H1 (cell line): Measurements from ENCODE around the gene RRP12. TPM values are rescaled to one million over a fixed set of nuclear protein-coding genes. Genes with fewer than 3 reads are reported as not detected.

ENCODE experiments used
- CTCF ChIA-PET: fragments of 300-600 bp; sonication (Branson Sonifier 250); formaldehyde crosslinking; loops from one replicate; lab custom pipeline; 2021; ENCODE audit not compliant: partially characterized antibody; lab: Charles Lee
- POLR2A ChIA-PET: fragments of 300-600 bp; sonication (Branson Sonifier 250); formaldehyde crosslinking; loops from one replicate; lab custom pipeline; 2021; ENCODE audit warnings: inconsistent platforms; ENCODE audit not compliant: partially characterized antibody; lab: Charles Lee
- DNase-seq, 2 experiments: peaks; one replicate each; pipeline versions ENCODE4 v3.0.0 to v3.0.0-alpha.2; 2010 to 2022; ENCODE audit warnings: low spot score in 2 of 2, low read depth in 1 of 2, mixed read lengths in 1 of 2
- FAIRE-seq: peaks from 2 replicates; lab custom pipeline; 2011; peaks lifted over from hg19 to GRCh38; lab: Jason Lieb, UNC
- H2AFZ ChIP-seq: 2 replicates; pipeline ENCODE4 v1.8.1; 2012; ENCODE audit warnings: low read length, inconsistent platforms
- H2AK5ac ChIP-seq: 2 replicates; pipeline ENCODE4 v1.6.1; 2013; ENCODE audit warnings: low read depth, low read length
- H2BK120ac ChIP-seq: replicated peaks from 2 replicates; pipeline ENCODE3; 2013; ENCODE audit warnings: low read depth, low read length, inconsistent platforms
- H2BK12ac ChIP-seq: 2 replicates; pipeline ENCODE4 v1.6.1; 2013; ENCODE audit warnings: low read depth, low read length
- H2BK15ac ChIP-seq: 2 replicates; pipeline ENCODE4 v1.6.1; 2013; ENCODE audit warnings: low read length
- H2BK20ac ChIP-seq: 2 replicates; pipeline ENCODE4 v1.6.1; 2013; ENCODE audit warnings: low read length
- H2BK5ac ChIP-seq: 2 replicates; pipeline ENCODE4 v1.6.1; 2013; ENCODE audit warnings: low read depth, low read length
- H3K14ac ChIP-seq: 2 replicates; pipeline ENCODE4 v1.6.1; 2013; ENCODE audit warnings: inconsistent platforms; ENCODE audit not compliant: insufficient read length
- H3K18ac ChIP-seq: 2 replicates; pipeline ENCODE4 v1.6.1; 2013; ENCODE audit warnings: low read length; ENCODE audit errors: extremely low read depth
- H3K23ac ChIP-seq: 2 replicates; pipeline ENCODE4 v1.6.1; 2013; ENCODE audit warnings: inconsistent platforms; ENCODE audit not compliant: insufficient read length
- H3K23me2 ChIP-seq: 2 replicates; pipeline ENCODE4 v1.6.1; 2013; ENCODE audit warnings: low read depth, low read length
- H3K27ac ChIP-seq: 2 replicates; pipeline ENCODE4 v1.6.1; 2011; ENCODE audit warnings: low read depth, low read length, inconsistent platforms
- H3K27me3 ChIP-seq, 4 experiments: replicated peaks in 1 of 4; 1 replicate in 1 of 4; 2 replicates in 3 of 4; pipeline versions ENCODE4 v1.6.1 to v1.8.1; 2011 to 2013; ENCODE audit warnings: low read length in 3 of 4, mild to moderate bottlenecking in 3 of 4, inconsistent platforms in 2 of 4, mixed read lengths in 2 of 4, moderate library complexity in 1 of 4; ENCODE audit not compliant: control insufficient read depth in 3 of 4, insufficient read depth in 3 of 4; ENCODE audit errors: extremely low read depth in 1 of 4
- H3K36me3 ChIP-seq, 4 experiments: 2 replicates each; pipeline versions ENCODE4 v1.6.1 to v1.8.1; 2011 to 2013; ENCODE audit warnings: mild to moderate bottlenecking in 4 of 4, low read length in 3 of 4, moderate library complexity in 2 of 4, control low read depth in 1 of 4, inconsistent platforms in 1 of 4; ENCODE audit not compliant: insufficient read depth in 4 of 4, control insufficient read depth in 2 of 4
- H3K4ac ChIP-seq: replicated peaks from 2 replicates; pipeline ENCODE3; 2013; ENCODE audit warnings: low read length, low read depth, mixed read lengths, inconsistent platforms; ENCODE audit not compliant: insufficient read length
- H3K4me1 ChIP-seq, 4 experiments: replicated peaks in 1 of 4; 1 replicate in 1 of 4; 2 replicates in 3 of 4; pipeline versions ENCODE4 v1.6.1 to v1.8.1; 2011 to 2013; ENCODE audit warnings: low read length in 3 of 4, inconsistent platforms in 2 of 4, mixed read lengths in 1 of 4; ENCODE audit not compliant: insufficient read depth in 4 of 4, control insufficient read depth in 3 of 4
- H3K4me2 ChIP-seq, 2 experiments: 2 replicates each; pipeline versions ENCODE4 v1.6.1 to v1.8.1; 2011 to 2013; ENCODE audit warnings: low read depth in 2 of 2, low read length in 2 of 2, control low read depth in 1 of 2, inconsistent platforms in 1 of 2, mild to moderate bottlenecking in 1 of 2; ENCODE audit not compliant: insufficient read depth in 1 of 2
- H3K4me3 ChIP-seq, 4 experiments: fragments of 200-600, 300-600 bp in 1 of 4; sonication (generic), shearing (Covaris generic), sonication (Bioruptor Twin) in 1 of 4; 2 replicates each; pipeline versions ENCODE4 v1.5.1 to v1.8.1; 2011 to 2016; ENCODE audit warnings: low read length in 4 of 4, low read depth in 3 of 4, control low read depth in 2 of 4, inconsistent platforms in 2 of 4, mild to moderate bottlenecking in 2 of 4, mixed read lengths in 1 of 4, moderate library complexity in 1 of 4; ENCODE audit not compliant: insufficient read depth in 2 of 4; ENCODE audit errors: extremely low read depth in 1 of 4
- H3K56ac ChIP-seq: replicated peaks from 2 replicates; pipeline ENCODE3; 2013; ENCODE audit warnings: low read depth, mild to moderate bottlenecking, mixed read lengths, low read length, inconsistent platforms; ENCODE audit not compliant: insufficient read length
- H3K79me1 ChIP-seq: 2 replicates; pipeline ENCODE4 v1.6.1; 2013; ENCODE audit warnings: low read depth, low read length, control low read depth
- H3K79me2 ChIP-seq, 2 experiments: 2 replicates each; pipeline versions ENCODE4 v1.6.1 to v1.8.1; 2012 to 2013; ENCODE audit warnings: low read length in 2 of 2, mild to moderate bottlenecking in 2 of 2, inconsistent platforms in 1 of 2; ENCODE audit not compliant: insufficient read depth in 2 of 2, control insufficient read depth in 1 of 2
- H3K9ac ChIP-seq, 4 experiments: replicated peaks in 1 of 4; 1 replicate in 1 of 4; 2 replicates in 3 of 4; pipeline versions ENCODE4 v1.6.1 to v1.8.1; 2011 to 2013; ENCODE audit warnings: low read depth in 3 of 4, low read length in 3 of 4, control low read depth in 2 of 4, mild to moderate bottlenecking in 2 of 4, moderate library complexity in 2 of 4, inconsistent platforms in 1 of 4; ENCODE audit errors: extremely low read depth in 1 of 4
- H3K9me3 ChIP-seq, 2 experiments: 2 replicates each; pipeline versions ENCODE4 v1.6.1 to v1.8.1; 2012 to 2013; ENCODE audit warnings: mild to moderate bottlenecking in 2 of 2, moderate library complexity in 2 of 2, control low read depth in 1 of 2, inconsistent platforms in 1 of 2, low read depth in 1 of 2, low read length in 1 of 2, mixed read lengths in 1 of 2; ENCODE audit not compliant: insufficient read depth in 2 of 2
- H4K20me1 ChIP-seq, 2 experiments: replicated peaks in 1 of 2; 2 replicates each; pipeline versions ENCODE3 to v1.8.1; 2011 to 2013; ENCODE audit warnings: inconsistent platforms in 2 of 2, low read length in 2 of 2, mild to moderate bottlenecking in 1 of 2; ENCODE audit not compliant: insufficient read depth in 2 of 2, control insufficient read depth in 1 of 2
- H4K5ac ChIP-seq: 2 replicates; pipeline ENCODE4 v1.6.1; 2013; ENCODE audit warnings: low read length, low read depth, mixed read lengths, inconsistent platforms; ENCODE audit not compliant: insufficient read length
- H4K8ac ChIP-seq: 2 replicates; pipeline ENCODE4 v1.8.0; 2013; ENCODE audit warnings: mild to moderate bottlenecking, moderate library complexity, low read length, inconsistent platforms; ENCODE audit not compliant: insufficient read depth; ENCODE audit errors: extremely low read depth
- H4K91ac ChIP-seq: replicated peaks from 2 replicates; pipeline ENCODE3; 2013; ENCODE audit warnings: low read length, mixed read lengths, inconsistent platforms; ENCODE audit not compliant: insufficient read length
- BACH1 ChIP-seq: IDR thresholded peaks from 2 replicates; pipeline ENCODE4 v1.6.1; 2012; ENCODE audit warnings: low read length, improper control_type of control experiment
- BCL11A ChIP-seq, 2 experiments: IDR thresholded peaks; one replicate each; pipeline ENCODE4 v1.6.1; 2011; ENCODE audit warnings: low read depth in 2 of 2, low read length in 2 of 2, mild to moderate bottlenecking in 2 of 2
- CBX5 ChIP-seq: fragments of 300-800, 300-1000 bp; sonication (generic); IDR thresholded peaks from 2 replicates; pipeline ENCODE4 v1.7.1; 2016; ENCODE audit warnings: antibody characterized with exemption, low read length, low read depth
- CHD1 ChIP-seq: IDR thresholded peaks from 2 replicates; pipeline ENCODE4 v1.6.1; 2012; ENCODE audit warnings: low read depth, low read length, improper control_type of control experiment
- CREB1 ChIP-seq: IDR thresholded peaks from 2 replicates; pipeline ENCODE4 v1.6.1; 2012; ENCODE audit warnings: inconsistent platforms
- CTBP2 ChIP-seq: IDR thresholded peaks from 2 replicates; pipeline ENCODE4 v1.7.0; 2011; ENCODE audit warnings: borderline replicate concordance, mild to moderate bottlenecking, moderate library complexity, mixed read lengths, low read length; ENCODE audit not compliant: insufficient read depth, insufficient read length
- EGR1 ChIP-seq: IDR thresholded peaks from 2 replicates; pipeline ENCODE4 v1.6.1; 2011; ENCODE audit warnings: low read depth, low read length, borderline replicate concordance
- GABPA ChIP-seq: IDR thresholded peaks from 2 replicates; pipeline ENCODE4 v1.6.1; 2011; ENCODE audit warnings: mild to moderate bottlenecking, low read length, moderate library complexity, borderline replicate concordance; ENCODE audit not compliant: insufficient read depth
- SAP30 ChIP-seq: fragments of 300-600 bp; sonication (generic); IDR thresholded peaks from 2 replicates; pipeline ENCODE4 v1.7.1; 2012; ENCODE audit warnings: low read length, moderate library complexity, mild to moderate bottlenecking, inconsistent platforms; ENCODE audit not compliant: insufficient read depth, insufficient replicate concordance
- SIN3A ChIP-seq, 2 experiments: IDR thresholded peaks in 1 of 2; conservative IDR thresholded peaks in 1 of 2; 2 replicates each; pipeline ENCODE4 v1.6.1; 2011 to 2012; ENCODE audit warnings: low read length in 2 of 2, improper control_type of control experiment in 1 of 2, low read depth in 1 of 2, mild to moderate bottlenecking in 1 of 2
- SIX5 ChIP-seq: IDR thresholded peaks from 2 replicates; pipeline ENCODE4 v1.6.1; 2011; ENCODE audit warnings: mild to moderate bottlenecking, low read depth, low read length
- TAF7 ChIP-seq: optimal IDR thresholded peaks from 2 replicates; pipeline ENCODE3; 2011; ENCODE audit warnings: low read depth, mild to moderate bottlenecking, inconsistent platforms, low read length, moderate library complexity, borderline replicate concordance
- TCF12 ChIP-seq: IDR thresholded peaks from 2 replicates; pipeline ENCODE4 v1.6.1; 2011; ENCODE audit warnings: low read depth, mild to moderate bottlenecking, low read length
- WGBS, 2 experiments: shearing (Covaris generic) in 1 of 2; methylation state at CpG; one replicate each; pipeline versions ENCODE4 v1.1.6 to v1.1.7; 2013 to 2015; ENCODE audit warnings: low lambda C conversion rate in 2 of 2, mixed read lengths in 2 of 2, inconsistent platforms in 1 of 2, low coverage in 1 of 2, missing lambda C conversion rate in 1 of 2; ENCODE audit not compliant: insufficient replicate concordance in 2 of 2, insufficient coverage in 1 of 2, insufficient read length in 1 of 2; ENCODE audit errors: extremely low coverage in 1 of 2, missing lambda C conversion rate in 1 of 2; 5-methylcytosine and 5-hydroxymethylcytosine counted together
- polyA plus RNA-seq, 7 experiments: library from polyadenylated mRNA; depleted of rRNA in 3 of 7; stranded (reverse) in 5 of 7; unstranded in 2 of 7; fragments of >200 nt in 5 of 7; fragments of 200-250 nt in 2 of 7; gene quantifications; 1 replicate in 5 of 7; 2 replicates in 1 of 7; 4 replicates in 1 of 7; pipeline versions ENCODE4 v1.2.1 to v1.2.3, GENCODE V29; 2011 to 2013; ENCODE audit warnings: missing spikeins in 2 of 7, mixed read lengths in 2 of 7
- total RNA-seq: library from RNA; stranded (reverse); fragmentation: NEBNext Ultra II Directional; extraction: Animal tissue kit (Norgen Biotek cat#: 25700); gene quantifications from 2 replicates; pipeline ENCODE4 v1.2.1, GENCODE V29; 2021
- TF ChIP-seq, protein P1 (sequence below): IDR thresholded peaks from 2 replicates; pipeline ENCODE4 v1.6.1; 2012; ENCODE audit warnings: inconsistent platforms

The RRP12 gene
- total and polyA plus RNA-seq, 2 of the 8 experiments (the other 6 are each of a cell fraction or from before 2014, with no cell fraction given): 21.0 to 65.8 TPM

DNA sequence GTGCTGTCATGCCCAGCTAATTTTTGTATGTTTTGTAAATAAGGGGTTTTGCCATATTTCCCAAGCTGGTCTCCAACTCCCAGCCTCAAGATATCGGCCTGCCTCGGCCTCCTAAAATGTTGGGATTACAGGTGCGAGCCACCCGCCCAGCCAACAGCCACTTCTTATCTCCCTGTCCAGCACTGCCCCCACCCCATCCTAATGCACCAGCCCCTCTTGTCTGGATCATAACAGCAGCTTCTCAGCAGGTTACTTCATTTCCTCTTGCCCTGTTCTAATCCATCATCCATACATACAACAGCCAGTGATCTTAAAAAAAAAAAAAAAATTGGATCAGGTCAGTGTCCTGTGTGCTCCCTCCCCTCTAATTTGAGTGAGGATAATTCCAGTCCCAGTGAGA is 53.8 kb downstream of the RRP12 start:
- Histone ChIP-seq H2AFZ (no peak overlapping the region), H3K4me3 (no peak overlapping the region), H2BK120ac (no peak overlapping the region), H4K91ac (no peak overlapping the region), H3K79me2 (no peaks in the 10 kb centered on the region), H3K4me2 (no peak overlapping the region), H3K23ac (no peak overlapping the region), H4K8ac (no peak overlapping the region), H4K20me1 (peaks cover 0 to 3% of the 10 kb centered on the region in 2 experiments), H3K23me2 (no peaks in the 10 kb centered on the region), H3K14ac (no peak overlapping the region), H3K36me3 (no peaks in the 10 kb centered on the region), H3K18ac (no peak overlapping the region), H3K9ac (no peak overlapping the region), H4K5ac (no peak overlapping the region), H3K79me1 (no peaks in the 10 kb centered on the region), H2BK15ac (no peak overlapping the region), H2BK12ac (no peak overlapping the region), H2BK20ac (no peak overlapping the region), H2BK5ac (no peak overlapping the region), H3K27me3 (no peaks in the 10 kb centered on the region), H2AK5ac (no peak overlapping the region), H3K4me1 (peaks cover 0 to 8% (median under 1%) of the 10 kb centered on the region in 4 experiments; a peak in 1 of 7 replicates), H3K9me3 (no peaks in the 10 kb centered on the region), H3K4ac (no peak overlapping the region), H3K56ac (no peak overlapping the region), H3K27ac (no peak overlapping the region)
- WGBS, 2 experiments: 91% methylated on average over 4 of the region's 4 CpGs; no CpG with 5 or more reads in 1 of the 2 experiments
- ChIA-PET CTCF (interaction anchor here (1.7 to 2.7 kb wide), 4 partner anchors 8 to 275 kb away, joined by 3 to 12 read pairs (median 6); no protein-coding TSS in a partner anchor), POLR2A (interaction anchor here (1.4 to 4.3 kb wide), 2 partner anchors 10 to 14 kb away, joined by 3 to 19 read pairs; partner anchors contain the start of gene FRAT2)
- no peak for FAIRE-seq
- no peak for DNase-seq
- no peak for TF ChIP-seq TCF12
- TF ChIP-seq EGR1: no peak
- no peak for TF ChIP-seq GABPA
- TF ChIP-seq SIN3A (conservative IDR thresholded peaks at IDR 0.05 in 1 of 2, IDR thresholded peaks at IDR 0.05 in 1 of 2; ENCODE audit: low read depth in 1 of 2, low read length in 2 of 2): no peak
- no peak for TF ChIP-seq CTBP2
- no peak for TF ChIP-seq SAP30
- TF ChIP-seq BCL11A (IDR thresholded peaks at IDR 0.05; ENCODE audit: low read depth in 2 of 2, low read length in 2 of 2): no peak
- TF ChIP-seq, protein P1, sequence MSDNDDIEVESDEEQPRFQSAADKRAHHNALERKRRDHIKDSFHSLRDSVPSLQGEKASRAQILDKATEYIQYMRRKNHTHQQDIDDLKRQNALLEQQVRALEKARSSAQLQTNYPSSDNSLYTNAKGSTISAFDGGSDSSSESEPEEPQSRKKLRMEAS: no peak
- no peak for TF ChIP-seq CHD1
- TF ChIP-seq BACH1: no peak
- no peak for TF ChIP-seq TAF7
- TF ChIP-seq CREB1: no peak
- no peak for TF ChIP-seq SIX5
- no peak for TF ChIP-seq CBX5
